ENCODE results near the gene OR4E2.

DNA sequence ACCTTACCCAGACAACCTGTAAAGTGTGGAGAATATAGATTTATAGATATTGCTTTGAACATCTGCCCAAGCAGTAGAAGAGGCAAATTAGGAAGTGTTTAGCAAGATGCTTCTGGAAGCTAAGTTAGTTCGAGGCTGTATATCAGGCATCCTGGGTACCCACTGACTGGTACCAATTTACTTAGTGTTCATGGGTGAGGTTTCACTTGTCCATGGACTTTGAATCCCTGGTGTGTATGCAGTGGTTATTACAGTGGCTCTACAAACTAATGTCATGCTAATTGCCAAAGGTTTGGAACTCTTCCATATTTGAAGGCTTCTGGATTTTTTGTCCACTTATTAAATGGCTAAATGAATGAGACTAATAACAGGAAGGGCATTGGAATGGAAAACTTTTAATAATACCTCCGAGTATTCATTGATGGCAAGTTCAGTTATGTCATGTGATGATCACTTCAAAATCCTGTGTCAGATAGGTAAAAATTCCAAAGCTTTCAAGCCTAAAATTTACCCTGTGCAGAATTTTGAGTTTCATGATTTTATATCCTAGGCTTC lies at the start of gene OR4E2:
- TF ChIP-seq POLR2A (IDR thresholded peaks at IDR 0.05) (no peak), CTCF (IDR thresholded peaks at IDR 0.05) (no peak)
